Measurements from ENCODE around the gene TSHZ2. TPM values are rescaled to one million over a fixed set of nuclear protein-coding genes. Genes with fewer than 3 reads are reported as not detected.
"Not testable (repeated sequence)": the region's sequence is repeated elsewhere in the genome, so short reads cannot be mapped to it uniquely, and the experiment has no call there.

Gene TSHZ2
- polyA plus RNA-seq, 5 donors, result 9.5 to 15.8 (median 15.1) TPM

- DNase-seq, result no peak
Observed at GRCh38 chr20:53307964-53308597, 335.9 kb downstream of the TSHZ2 start.

DNA sequence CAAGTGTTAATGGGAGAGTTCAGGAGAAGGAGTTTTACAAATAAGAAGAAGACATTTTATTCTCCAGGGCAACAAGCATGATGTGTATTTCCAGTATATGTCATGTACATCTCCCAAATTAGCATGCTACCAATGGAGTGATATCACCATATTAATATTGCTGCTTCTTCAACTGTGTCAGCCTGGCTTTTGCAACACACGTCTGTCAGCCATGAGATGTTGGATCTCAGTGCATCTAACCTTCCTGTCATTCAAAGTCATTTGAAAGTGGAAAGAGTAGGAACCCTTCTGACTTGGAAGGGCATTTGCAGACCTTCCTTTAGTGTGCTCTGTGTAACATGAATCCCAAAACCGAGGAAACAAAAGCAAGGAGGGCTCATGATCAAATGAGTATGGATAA lies 337.4 kb downstream of the TSHZ2 start:
- no peak for DNase-seq

DNA sequence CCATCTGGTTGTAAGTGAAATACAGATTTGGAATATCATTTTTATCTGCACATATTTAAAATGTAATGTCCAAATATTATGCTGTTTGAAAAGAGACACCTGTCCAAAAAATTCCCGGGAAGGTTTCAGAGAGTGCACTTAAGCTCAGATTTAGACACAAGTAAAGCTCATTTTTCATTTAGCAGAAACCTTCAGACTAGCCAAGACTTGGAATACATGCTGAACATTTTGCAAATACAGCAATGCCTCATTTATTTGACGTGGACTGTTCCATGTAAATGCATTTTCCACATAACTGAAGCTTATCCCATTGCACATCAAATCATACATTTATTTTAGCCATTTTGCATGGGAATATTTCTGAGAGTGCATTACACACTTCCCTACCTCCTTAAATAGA lies 340.8 kb downstream of the TSHZ2 start:
- no peak for DNase-seq

- DNase-seq, result no peak
Observed at GRCh38 chr20:53316206-53316937, 344.2 kb downstream of the TSHZ2 start.

DNA sequence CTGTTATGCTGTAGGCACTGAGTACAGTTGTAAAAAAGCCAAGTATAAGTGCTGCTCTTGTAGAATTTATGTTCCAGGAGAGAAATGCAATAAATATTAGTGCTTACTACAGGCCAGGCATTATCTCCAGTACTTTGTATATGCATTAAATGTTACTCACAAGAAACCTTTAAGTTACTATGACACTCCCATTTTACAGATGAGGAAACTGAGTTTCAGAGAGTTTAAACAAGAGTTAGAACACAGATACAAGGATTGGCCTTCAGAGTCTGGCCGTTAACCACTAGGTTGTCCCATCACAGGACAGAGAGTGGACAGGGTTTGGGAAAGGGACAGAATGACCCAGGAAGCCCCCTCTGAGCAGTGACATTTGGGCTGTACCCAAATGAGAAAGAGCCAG lies 347.0 kb downstream of the TSHZ2 start:
- DNase-seq, result no peak

- no peak for DNase-seq
Observed at GRCh38 chr20:53319716-53320115, 347.6 kb downstream of the TSHZ2 start.

DNA sequence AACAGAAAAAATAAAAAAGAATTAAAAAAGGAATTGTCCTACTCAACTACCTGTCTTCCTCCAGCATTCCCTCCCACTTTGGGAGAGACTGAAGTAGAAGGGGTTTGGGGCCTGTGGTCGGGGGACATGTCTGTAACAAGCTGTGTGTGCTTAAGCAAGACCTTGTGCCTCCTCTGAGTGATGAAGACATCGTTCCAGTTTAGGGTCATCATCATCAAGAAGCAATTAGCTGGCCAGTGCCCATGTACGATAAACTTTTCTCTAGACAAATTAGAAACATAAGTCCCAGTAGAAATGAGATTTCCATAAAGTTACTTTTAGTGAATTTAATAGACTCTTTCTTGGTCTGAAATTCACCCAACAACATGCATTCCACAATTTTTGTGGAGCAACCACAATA lies 348.5 kb downstream of the TSHZ2 start:
- DNase-seq, result no peak

DNA sequence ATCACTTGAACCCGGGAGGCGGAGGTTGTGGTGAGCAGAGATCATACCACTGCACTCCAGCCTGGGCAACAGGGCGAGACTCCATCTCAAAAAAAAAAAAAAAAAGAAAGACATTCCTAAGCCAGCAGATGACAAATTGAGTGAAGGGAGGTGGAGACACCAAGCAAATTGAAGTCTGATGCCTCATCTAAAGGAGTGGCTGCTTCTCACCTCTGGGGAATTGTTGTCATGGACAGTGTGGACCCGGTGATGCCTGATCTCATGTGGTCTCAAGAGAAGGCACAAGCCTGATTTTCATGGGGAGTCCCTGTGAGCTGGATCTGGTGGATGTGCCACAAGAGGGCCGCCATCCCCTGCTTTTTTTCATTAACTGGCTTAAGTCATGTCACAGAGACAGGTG lies 349.4 kb downstream of the TSHZ2 start:
- DNase-seq, result no peak

DNA sequence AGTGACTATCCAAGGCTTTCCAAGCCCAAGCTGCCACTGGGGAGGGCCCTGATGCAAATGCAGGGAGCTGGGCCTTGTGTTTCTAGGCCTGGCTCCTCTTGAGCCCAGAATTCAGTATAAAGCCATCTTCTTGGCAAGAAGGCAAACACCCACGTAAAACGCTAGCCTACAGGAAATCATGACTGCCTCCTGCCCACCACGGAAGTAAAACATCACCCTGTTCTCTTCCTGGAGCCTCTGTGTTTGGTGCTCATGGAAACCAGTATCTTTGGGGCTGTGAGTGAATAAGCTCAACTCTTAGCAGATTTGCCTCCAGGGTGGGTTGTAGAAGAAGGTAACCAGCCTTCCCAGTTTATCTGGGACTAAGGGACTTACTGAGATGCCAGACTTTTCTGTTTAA lies 350.5 kb downstream of the TSHZ2 start:
- no peak for DNase-seq

DNA sequence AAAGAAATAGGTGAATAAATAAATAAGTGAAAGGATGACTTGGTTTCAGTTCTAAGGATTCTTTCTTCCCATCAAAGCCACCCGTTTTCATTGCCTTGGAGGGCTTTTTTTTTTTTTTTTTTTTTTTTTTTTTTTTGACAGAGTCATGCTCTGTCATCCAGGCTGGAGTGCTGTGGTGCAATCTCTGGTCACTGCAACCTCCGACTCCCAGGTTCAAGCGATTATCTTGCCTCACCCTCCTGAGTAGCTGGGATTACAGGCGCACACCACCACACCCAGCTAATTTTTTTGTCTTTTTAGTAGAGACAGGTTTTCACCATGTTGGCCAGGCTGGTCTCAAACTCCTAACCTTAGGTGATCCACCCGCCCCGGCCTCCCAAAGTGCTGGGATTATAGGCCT lies 351.3 kb downstream of the TSHZ2 start:
- DNase-seq, result not testable (repeated sequence)

DNA sequence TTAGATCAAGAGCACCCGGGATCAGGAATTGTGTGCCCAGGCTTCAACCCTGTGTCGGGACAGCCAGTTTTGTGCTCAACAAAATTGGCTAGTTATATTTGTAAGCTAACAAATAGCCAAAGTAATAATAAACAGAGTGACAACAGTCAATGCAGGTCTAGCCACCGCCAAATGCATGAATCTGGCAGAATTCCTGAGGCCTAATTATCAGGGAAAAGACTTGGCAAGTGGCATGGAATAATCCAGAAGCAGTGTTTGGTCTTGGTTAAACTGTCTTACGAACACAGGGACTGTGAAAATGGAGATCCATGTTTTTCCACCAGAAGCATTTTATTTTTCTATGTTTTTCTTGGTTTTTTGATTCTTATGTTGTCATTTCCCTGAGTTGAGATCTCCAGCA lies 352.7 kb downstream of the TSHZ2 start:
- DNase-seq, result no peak

GRCh38 chr20:53328961-53329360 lies 356.8 kb downstream of the TSHZ2 start:
- DNase-seq, result no peak

DNA sequence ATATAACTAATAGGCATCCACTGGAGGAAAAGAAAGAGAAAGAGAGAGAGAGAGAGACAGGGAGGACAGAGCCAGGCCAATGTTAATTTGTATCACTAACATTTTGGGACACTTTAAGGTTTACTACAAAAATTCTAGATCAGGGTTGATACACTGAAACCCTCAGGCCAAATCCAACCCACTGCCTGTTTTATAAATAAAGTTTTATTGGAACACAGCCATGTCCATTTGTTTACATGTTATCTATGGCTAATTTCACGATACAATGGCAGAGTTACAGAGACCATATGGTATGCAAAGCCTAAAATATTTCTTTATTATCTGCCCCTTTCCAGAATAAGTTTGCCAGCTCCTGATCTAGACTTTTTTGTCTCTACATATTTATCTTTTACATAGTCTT lies 357.6 kb downstream of the TSHZ2 start:
- no peak for DNase-seq

DNA sequence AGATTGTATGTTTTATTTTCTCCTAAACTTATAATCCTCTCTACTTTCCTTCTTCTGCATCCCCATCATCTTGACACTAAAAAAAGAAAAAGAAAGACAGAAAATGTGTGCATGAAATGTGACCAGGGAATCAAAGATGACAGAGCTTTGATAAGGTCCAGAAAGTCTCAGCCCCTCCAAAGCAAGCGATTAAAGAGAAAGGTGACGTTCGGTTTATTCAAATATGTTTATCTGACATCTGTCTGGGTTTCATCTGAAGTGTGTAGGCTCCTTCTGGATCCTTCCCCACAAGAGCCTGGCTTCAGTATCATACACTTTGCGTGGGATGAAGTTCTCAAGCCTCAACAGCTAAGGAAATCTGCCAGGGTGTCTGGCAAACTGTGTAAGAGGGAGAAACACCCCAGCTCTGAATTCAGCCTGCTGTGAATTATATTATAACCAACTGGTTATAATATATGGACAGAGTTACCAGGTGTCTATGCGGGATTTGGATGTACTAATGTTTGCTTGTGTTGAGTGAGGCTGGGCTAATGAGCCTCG lies 358.5 kb downstream of the TSHZ2 start:
- no peak for DNase-seq

DNA sequence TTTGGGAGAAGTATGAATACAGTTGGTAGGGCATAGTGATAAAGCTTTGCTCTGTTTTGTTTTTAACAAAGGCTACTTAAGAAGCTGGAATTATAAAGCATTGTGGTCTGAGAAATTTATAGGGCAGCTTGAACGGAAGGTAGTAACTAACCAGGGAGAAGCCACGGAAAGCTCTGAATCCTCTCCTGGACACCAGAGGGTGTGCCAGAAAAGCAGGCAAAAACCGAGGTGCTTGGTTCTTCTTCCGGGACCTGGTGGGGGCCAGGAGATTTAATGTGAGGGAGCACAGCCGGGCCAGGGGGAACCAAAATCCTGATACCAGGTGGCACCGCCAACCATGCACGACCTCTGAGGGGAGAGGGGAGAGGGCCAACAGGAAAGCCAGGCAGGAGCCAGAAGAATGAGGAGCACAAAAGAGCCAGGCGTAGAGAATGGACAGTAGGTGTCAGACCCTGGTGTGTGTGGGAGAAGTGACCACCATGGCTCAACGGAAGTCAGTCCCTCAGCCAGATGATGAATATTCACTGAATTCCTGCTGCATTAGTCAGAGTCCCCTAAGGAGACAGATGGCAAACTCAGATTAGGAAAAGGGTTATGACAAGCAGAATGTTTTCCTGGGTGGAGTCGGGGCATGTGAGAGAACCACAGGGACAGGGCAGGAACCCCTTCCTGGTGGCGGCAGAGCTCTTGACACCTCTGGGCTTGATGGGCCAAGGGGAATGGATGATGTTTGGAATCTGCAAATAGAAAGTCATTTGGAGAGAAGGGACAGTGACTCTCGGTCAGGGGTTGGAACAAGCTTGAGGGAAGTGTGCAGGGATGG lies 359.2 kb downstream of the TSHZ2 start:
- DNase-seq, result no peak

- no peak for DNase-seq
Observed at GRCh38 chr20:53332022-53332837, 360.1 kb downstream of the TSHZ2 start.

- DNase-seq, result no peak
Observed at GRCh38 chr20:53334861-53335260, 362.7 kb downstream of the TSHZ2 start.

DNA sequence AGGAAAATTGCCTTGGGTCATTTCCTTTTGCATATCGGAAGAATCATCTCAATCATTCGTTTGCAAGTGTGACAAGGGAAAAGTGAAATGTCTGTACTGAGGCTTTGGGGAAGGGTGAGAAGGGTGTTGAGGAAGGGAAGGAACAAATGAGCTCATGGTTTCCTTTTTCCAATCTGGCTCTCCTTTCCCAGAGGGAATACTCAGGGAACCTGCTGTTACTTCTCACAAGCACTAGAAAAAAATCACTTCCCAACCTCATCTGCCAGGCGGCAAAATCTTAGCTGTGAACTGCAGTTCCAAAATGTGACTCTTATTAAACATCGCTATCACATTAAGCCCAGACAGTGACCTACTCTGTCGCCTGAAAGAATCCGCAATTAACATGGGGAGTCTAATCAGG lies 363.4 kb downstream of the TSHZ2 start:
- no peak for DNase-seq

DNA sequence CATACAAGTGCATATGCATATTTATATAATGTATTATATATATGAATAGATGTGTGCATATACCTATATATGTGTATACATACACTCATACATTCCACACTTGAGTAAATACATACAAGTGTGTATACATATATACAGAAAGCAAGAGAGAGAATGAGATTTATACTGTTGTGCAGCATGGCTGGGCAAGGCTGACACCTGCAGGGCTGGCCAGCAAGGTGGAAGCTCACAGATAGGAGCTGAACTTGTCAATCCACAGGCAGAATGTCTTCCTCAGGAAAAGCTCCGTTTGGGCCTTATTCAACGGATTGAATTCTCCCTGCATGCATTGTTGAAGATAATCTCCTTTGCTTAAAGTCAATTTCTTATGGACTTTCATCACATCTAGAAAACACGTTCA lies 364.7 kb downstream of the TSHZ2 start:
- no peak for DNase-seq

GRCh38 chr20:53337390-53338101 lies 365.4 kb downstream of the TSHZ2 start:
- DNase-seq, result no peak

GRCh38 chr20:53338716-53339115 lies 366.6 kb downstream of the TSHZ2 start:
- DNase-seq, result no peak
